Glomerular visceral epithelial cell (primary cell): ENCODE measurements around the gene CIB2.
"Not testable (repeated sequence)": the region's sequence is repeated elsewhere in the genome, so short reads cannot be mapped to it uniquely, and the experiment has no call there.

Experiments
- DNase-seq: peaks from one replicate; pipeline ENCODE4 v3.0.0-alpha.2; 2016; ENCODE audit errors: extremely low spot score

The CIB2 gene

DNA sequence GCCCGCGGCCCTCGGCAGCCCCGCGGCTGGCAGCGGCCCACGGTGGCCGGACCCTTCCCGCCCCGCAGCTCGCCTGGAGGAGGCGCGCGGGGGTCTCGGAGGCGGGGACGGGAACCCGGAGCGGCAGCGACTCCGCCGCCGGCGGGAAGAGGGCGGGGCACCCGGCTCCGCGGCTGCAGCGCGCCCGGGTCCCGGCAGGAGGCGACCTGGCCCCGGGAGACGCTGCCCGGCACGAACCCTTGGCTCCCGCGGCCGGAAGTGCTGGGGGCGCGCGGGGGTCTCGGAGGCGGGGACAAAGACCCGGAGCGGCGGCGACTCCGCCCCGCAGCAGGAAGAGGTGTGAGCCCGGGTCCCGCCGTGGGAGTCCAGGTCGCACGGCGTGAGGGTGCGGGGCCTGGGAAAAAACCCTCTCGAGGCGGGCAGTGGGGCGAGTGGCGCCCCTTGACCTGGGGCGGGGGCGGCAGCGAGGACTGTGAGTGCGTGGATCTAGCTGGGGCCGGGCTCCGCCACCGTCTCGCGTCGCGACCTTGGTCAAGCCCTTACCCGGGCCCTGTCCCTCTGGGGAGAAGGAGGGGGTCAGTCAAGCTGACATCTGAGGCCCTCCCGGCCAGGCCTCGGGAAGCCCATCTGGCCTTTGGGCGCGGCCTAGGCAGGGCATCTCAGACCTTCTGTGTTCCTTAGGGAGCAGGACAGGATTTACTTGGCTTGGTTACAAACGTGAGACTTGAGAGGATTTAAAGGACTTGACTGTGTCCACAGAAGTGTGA lies at the start of gene CIB2:
CIB2 (minus strand) TSS at position 151 of the 767 bp plus-strand sequence. CDS start 230 bp downstream, outside the sequence.
- DNase-seq = peak; percentile 72

GRCh38 chr15:78179906-78180305 lies 48.7 kb upstream of the CIB2 start:
- DNase-seq = no peak

DNA sequence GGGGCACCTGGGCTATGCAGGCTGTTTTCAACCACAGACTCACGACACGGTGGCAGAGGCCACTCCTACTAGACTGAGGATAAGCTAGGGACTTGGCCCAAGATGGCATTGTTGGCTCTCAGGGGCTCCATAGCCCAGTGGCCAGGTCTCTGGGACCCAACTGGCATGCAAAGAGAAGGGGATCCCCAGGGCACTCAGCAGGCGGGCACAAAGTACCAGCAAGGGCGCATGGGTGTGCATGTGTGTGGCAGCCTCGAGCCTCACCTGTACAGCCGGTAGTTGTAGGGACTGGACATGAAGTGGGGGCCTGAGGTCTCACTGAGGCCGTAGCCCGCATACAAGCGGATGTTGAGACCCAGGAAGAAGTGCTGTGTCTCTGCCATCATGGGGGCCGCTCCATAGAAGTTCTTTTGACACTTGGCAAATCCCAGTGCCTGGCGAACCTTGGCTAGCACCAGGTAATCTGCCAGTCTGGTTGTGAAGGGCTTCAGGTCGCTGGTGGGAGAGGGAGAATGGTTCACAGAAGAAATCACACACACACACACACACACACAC lies 48.1 kb upstream of the CIB2 start:
- DNase-seq = no peak

DNA sequence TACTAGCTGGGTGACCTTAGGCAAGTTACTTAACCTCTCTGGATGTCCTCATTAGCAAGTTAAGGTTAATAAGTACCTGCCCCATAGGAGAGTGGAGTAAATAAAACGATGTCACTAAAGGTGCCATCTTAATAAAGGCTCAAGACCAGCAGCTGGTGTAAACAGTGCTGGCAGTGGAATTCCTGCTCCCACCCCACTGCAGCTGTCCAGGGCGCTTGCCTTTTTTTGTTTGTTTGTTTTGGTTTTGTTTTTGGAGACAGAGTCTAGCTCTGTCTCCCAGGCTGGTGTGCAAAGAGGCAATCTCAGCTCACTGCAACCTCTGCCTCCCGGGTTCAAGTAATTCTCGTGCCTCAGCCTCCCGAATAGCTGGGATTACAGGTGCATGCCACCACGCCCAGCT lies 46.8 kb upstream of the CIB2 start:
- DNase-seq = no peak

- DNase-seq = peak; percentile 29
Measured at GRCh38 chr15:78177447-78177873, 46.2 kb upstream of the CIB2 start.

GRCh38 chr15:78175330-78175729 lies 44.1 kb upstream of the CIB2 start:
- no peak for DNase-seq

DNA sequence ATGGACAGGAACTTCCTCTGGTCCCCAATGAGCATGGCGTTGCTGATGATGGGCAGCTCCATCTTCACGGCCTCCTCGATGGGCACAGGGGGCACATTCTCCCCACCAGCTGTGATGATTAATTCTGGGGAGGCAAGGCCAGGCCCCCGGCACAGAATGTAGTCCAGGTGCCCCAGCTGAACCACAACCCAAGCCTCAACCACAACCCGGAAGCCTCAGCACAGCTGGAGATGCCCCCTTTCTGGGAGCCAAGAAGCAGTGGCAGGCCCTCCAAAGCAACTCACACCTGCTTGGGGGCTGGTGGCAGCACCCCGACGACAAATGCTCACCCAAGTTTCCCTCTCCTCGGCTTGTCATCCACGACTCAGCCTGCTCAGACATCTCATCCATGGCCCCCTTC lies 43.2 kb upstream of the CIB2 start:
- DNase-seq = no peak

- DNase-seq = no peak
Measured at GRCh38 chr15:78171864-78172472, 40.7 kb upstream of the CIB2 start.

DNA sequence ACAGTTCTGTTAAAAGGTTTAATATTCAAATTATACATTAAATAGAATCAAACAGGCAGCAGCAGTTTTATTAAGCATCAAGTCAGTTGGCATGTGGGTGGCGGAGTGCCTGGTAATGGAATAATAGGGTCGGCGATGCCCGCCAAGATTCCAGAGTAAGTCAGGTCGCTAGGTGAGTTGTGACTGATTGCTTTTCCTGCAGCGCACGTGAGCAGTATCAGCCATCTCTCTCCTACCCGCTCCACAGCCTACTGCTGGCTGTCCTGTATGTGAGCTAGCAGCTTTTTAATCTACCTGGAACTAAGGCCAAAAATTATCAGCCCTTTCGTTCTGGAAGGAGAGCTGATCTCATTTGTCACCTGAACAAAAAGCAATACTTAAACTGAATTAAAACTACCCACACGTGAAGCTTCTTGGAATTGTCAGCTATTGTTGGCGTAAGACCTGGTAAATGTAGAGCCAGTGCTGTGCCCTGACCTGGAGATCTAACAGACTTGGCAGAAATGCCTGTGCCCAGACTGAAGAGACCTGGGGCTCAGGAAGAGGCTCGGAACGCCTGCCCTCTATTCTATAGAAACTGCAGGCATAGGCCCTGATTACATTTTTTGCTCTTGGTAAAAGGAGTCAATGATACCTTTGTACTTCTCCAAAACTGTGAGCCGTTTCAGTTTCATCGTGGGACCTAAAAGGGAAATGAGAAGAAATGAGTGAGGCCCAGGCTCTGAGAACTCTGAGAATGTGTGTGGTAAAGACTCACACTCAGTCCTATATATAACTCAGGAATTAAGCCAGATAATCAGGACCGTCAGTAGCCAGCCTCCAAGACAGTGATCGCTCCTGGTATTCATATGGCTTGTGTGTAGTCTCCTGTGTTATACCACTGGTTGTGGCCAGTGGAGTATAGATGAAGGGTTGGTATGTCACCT lies 39.9 kb upstream of the CIB2 start:
- no peak for DNase-seq

DNA sequence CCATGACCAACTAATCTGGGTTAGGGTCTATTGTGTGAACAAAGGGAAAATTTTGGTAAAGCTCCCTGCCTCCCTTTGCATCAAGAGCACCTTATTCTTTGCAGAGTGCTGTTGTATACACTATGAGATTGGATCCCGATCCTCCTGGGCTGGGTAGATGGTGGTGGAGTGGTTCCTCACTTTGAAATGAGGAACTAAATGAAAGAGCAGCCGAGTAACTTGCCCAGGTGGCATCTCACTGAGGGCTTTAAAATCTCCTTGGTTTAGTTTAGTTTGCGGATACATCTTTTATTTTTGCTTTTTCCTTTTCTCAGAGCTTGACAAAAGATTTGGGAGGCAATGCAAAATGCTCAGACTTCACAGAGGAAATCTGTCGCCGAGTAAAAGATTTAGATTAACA lies 37.4 kb upstream of the CIB2 start:
- DNase-seq = no peak

- DNase-seq = no peak
Measured at GRCh38 chr15:78167227-78167888, 36.1 kb upstream of the CIB2 start.

- no peak for DNase-seq
Measured at GRCh38 chr15:78164010-78164409, 32.8 kb upstream of the CIB2 start.

DNA sequence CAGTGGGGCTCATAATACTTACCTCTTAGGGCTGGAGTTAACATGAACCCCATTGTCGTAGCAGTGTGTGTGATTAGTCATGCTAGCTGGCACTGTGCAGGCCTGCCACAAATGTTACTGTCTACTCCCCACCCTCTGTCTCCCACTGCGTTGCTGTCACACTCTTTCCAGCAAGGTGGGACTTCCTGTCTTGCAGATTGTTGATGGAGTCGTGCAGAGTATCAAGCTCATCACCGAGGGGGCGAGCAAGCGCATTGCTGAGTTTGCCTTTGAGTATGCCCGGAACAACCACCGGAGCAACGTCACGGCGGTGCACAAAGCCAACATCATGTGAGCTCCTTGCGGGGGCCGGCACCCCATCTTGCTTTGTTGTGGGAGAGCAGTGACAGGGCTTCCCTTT lies 30.8 kb upstream of the CIB2 start:
- no peak for DNase-seq

DNA sequence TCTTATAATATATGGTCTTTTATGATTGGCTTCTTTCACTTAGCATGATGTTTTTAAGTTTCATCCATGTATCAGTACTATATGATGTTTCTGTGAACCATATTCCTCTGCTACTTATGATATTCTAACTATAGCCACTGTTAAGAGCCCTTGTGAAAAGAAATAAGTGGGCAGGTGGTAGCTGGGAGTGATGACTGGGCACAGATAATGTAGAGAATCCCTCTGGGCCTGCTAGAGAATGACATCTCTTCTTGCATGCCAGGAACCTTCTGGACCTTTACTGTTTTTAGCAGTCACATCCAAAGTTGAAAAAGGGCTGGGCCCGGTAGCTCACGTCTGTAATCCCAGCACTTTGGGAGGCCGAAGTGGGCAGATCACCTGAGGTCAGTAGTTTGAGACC lies 28.1 kb upstream of the CIB2 start:
- no peak for DNase-seq

DNA sequence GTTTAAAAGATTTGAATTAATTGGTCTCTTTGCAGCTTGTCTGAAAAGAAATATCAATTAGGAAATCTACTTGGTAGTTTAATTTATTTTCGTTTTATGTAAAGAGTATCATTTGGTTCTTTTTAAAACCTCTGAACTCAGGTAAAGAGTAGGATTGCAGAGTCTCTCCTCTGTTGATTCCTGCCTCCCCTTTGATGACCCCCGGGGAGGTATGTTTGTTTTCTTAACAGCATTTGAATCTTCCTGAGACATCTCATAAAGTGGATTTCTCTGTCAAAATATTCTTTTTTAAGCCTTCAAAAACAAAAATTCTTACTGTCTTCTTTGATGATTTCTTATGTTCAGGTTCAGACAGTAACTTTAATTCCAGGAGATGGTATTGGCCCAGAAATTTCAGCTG lies 26.0 kb upstream of the CIB2 start:
- no peak for DNase-seq

GRCh38 chr15:78156653-78157052 lies 25.4 kb upstream of the CIB2 start:
- DNase-seq = no peak

- DNase-seq = no peak
Measured at GRCh38 chr15:78155355-78155939, 24.2 kb upstream of the CIB2 start.

- DNase-seq = no peak
Measured at GRCh38 chr15:78154955-78155354, 23.7 kb upstream of the CIB2 start.

GRCh38 chr15:78151075-78151474 lies 19.8 kb upstream of the CIB2 start:
- not testable (repeated sequence) for DNase-seq

GRCh38 chr15:78149805-78150751 lies 18.8 kb upstream of the CIB2 start:
- DNase-seq = peak; percentile 41
